NCI-H2107 treated with DMSO at 0.1 percent for 48 hours (cell line): ENCODE measurements around the gene TMEM101.
"Not testable (repeated sequence)": the region's sequence is repeated elsewhere in the genome, so short reads cannot be mapped to it uniquely, and the experiment has no call there.

Source experiments
- DNase-seq: peaks from one replicate; lab custom pipeline; 2025; ENCODE audit not compliant: unreplicated experiment; lab: John Stamatoyannopoulos, UW

TMEM101 gene

GRCh38 chr17:44000871-44001460 is 13.8 kb downstream of the TMEM101 start:
- no peak for DNase-seq

- DNase-seq: no peak
Observed at GRCh38 chr17:44000141-44000860, 14.5 kb downstream of the TMEM101 start.

- DNase-seq: no peak
Observed at GRCh38 chr17:43999024-43999423, 15.7 kb downstream of the TMEM101 start.

GRCh38 chr17:43998552-43998951 is 16.2 kb downstream of the TMEM101 start:
- DNase-seq: no peak

GRCh38 chr17:43997180-43997579 is 17.6 kb downstream of the TMEM101 start:
- not testable (repeated sequence) for DNase-seq

- no peak for DNase-seq
Observed at GRCh38 chr17:43995150-43995471, 19.7 kb downstream of the TMEM101 start.

- DNase-seq: no peak
Observed at GRCh38 chr17:43994272-43995149, 20.3 kb downstream of the TMEM101 start.

GRCh38 chr17:43992641-43993040 is 22.1 kb downstream of the TMEM101 start:
- no peak for DNase-seq

- DNase-seq: no peak
Observed at GRCh38 chr17:43988301-43988700, 26.5 kb downstream of the TMEM101 start.

- no peak for DNase-seq
Observed at GRCh38 chr17:43987131-43988021, 27.4 kb downstream of the TMEM101 start.

- no peak for DNase-seq
Observed at GRCh38 chr17:43986225-43986981, 28.4 kb downstream of the TMEM101 start.

- no peak for DNase-seq
Observed at GRCh38 chr17:43984521-43984920, 30.2 kb downstream of the TMEM101 start.

- DNase-seq: no peak
Observed at GRCh38 chr17:43983515-43984411, 31.0 kb downstream of the TMEM101 start.

- DNase-seq: no peak
Observed at GRCh38 chr17:43983196-43983514, 31.6 kb downstream of the TMEM101 start.

- no peak for DNase-seq
Observed at GRCh38 chr17:43982171-43982570, 32.6 kb downstream of the TMEM101 start.

GRCh38 chr17:43979671-43980070 is 35.1 kb downstream of the TMEM101 start:
- no peak for DNase-seq

GRCh38 chr17:43979011-43979410 is 35.8 kb downstream of the TMEM101 start:
- no peak for DNase-seq

- no peak for DNase-seq
Observed at GRCh38 chr17:43978078-43978477, 36.7 kb downstream of the TMEM101 start.
